ENCODE results near the gene POLR2J.

The POLR2J gene

GRCh38 chr7:102429141-102429899, 49.4 kb downstream of the POLR2J start:
- TF ChIP-seq TSHZ2 (CRISPR knock-in tag; IDR thresholded peaks at IDR 0.05): no peak
- no peak for TF ChIP-seq PPARA (CRISPR knock-in tag; IDR thresholded peaks at IDR 0.05; ENCODE audit: borderline replicate concordance)
- TF ChIP-seq ISL1 (CRISPR knock-in tag; IDR thresholded peaks at IDR 0.05): no peak
- no peak for TF ChIP-seq ARNTL (CRISPR knock-in tag; IDR thresholded peaks at IDR 0.05; ENCODE audit: borderline replicate concordance, low read depth)
- TF ChIP-seq ZC3H10 (CRISPR knock-in tag; IDR thresholded peaks at IDR 0.05): no peak
- TF ChIP-seq ESRRG (CRISPR knock-in tag; IDR thresholded peaks at IDR 0.05): no peak
- TF ChIP-seq TOX (CRISPR knock-in tag; IDR thresholded peaks at IDR 0.05; ENCODE audit: borderline replicate concordance): no peak

GRCh38 chr7:102427019-102427405, 51.7 kb downstream of the POLR2J start:
- TF ChIP-seq ESRRG (CRISPR knock-in tag; IDR thresholded peaks at IDR 0.05): no peak
- no peak for TF ChIP-seq CSRNP3 (CRISPR knock-in tag; IDR thresholded peaks at IDR 0.05)
- TF ChIP-seq OSR1 (CRISPR knock-in tag; IDR thresholded peaks at IDR 0.05): no peak
- no peak for TF ChIP-seq ARNTL (CRISPR knock-in tag; IDR thresholded peaks at IDR 0.05; ENCODE audit: borderline replicate concordance, low read depth)
- TF ChIP-seq ZC3H10 (CRISPR knock-in tag; IDR thresholded peaks at IDR 0.05): no peak
- no peak for TF ChIP-seq SNAI2 (CRISPR knock-in tag; IDR thresholded peaks at IDR 0.05)
- no peak for TF ChIP-seq ZFP30 (CRISPR knock-in tag; IDR thresholded peaks at IDR 0.05)
- no peak for TF ChIP-seq PPARA (CRISPR knock-in tag; IDR thresholded peaks at IDR 0.05; ENCODE audit: borderline replicate concordance)
- no peak for TF ChIP-seq BACH2 (CRISPR knock-in tag; IDR thresholded peaks at IDR 0.05; ENCODE audit: borderline replicate concordance)
- no peak for TF ChIP-seq CSDC2 (CRISPR knock-in tag; IDR thresholded peaks at IDR 0.05)
- TF ChIP-seq ISL1 (CRISPR knock-in tag; IDR thresholded peaks at IDR 0.05): no peak
- TF ChIP-seq POU6F1 (CRISPR knock-in tag; IDR thresholded peaks at IDR 0.05; ENCODE audit: borderline replicate concordance, low read depth): no peak
- no peak for TF ChIP-seq GLIS3 (CRISPR knock-in tag; IDR thresholded peaks at IDR 0.05)
- TF ChIP-seq TSHZ2 (CRISPR knock-in tag; IDR thresholded peaks at IDR 0.05): no peak
- no peak for TF ChIP-seq TOX (CRISPR knock-in tag; IDR thresholded peaks at IDR 0.05; ENCODE audit: borderline replicate concordance)
- no peak for TF ChIP-seq ZNF565 (CRISPR knock-in tag; conservative IDR thresholded peaks at IDR 0.05; ENCODE audit: low read depth)
- TF ChIP-seq TCF4 (CRISPR knock-in tag; IDR thresholded peaks at IDR 0.05; ENCODE audit: borderline replicate concordance): no peak
- TF ChIP-seq ZNF8 (CRISPR knock-in tag; IDR thresholded peaks at IDR 0.05): no peak
- TF ChIP-seq PATZ1 (CRISPR knock-in tag; IDR thresholded peaks at IDR 0.05; ENCODE audit: borderline replicate concordance): no peak
- no peak for ATAC-seq

More at GRCh38 chr7:102429141-102429899, 49.4 kb downstream of the POLR2J start:
- ATAC-seq: no peak

Measured in SK-N-SH treated with all-trans-retinoic acid at 6 μM for 48 hours (cell line).